GM21737 (cell line): ENCODE results near the gene LOX.

Experiments used
- ATAC-seq: cut with Tn5 transposase; IDR thresholded peaks from one replicate; pipeline ENCODE4 v1.9.1; 2021; ENCODE audit warnings: mild to moderate bottlenecking, moderate library complexity; ENCODE audit not compliant: unreplicated experiment

Gene LOX

GRCh38 chr5:122056913-122057312 is 21.1 kb downstream of the LOX start:
- ATAC-seq = no peak

DNA sequence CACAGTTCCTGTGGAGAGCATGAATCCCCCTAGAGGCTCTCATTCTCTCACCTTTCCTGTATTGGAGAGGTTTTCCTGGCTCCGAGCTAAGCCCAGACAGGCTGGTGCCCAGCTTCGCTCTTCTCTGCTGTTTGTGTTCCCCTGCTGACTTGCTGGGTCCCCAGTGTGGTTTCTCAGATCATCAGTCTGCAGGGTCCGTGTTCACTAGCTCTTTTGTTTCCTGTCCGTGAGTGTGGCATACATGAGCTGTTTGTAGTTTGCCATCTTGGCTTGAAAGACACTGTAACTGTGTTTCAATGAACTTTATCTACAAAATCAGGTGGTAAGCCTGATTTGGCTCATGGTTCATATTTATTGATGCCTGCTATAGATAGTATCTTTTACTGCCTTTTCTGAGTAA is 23.8 kb downstream of the LOX start:
- ATAC-seq = no peak

DNA sequence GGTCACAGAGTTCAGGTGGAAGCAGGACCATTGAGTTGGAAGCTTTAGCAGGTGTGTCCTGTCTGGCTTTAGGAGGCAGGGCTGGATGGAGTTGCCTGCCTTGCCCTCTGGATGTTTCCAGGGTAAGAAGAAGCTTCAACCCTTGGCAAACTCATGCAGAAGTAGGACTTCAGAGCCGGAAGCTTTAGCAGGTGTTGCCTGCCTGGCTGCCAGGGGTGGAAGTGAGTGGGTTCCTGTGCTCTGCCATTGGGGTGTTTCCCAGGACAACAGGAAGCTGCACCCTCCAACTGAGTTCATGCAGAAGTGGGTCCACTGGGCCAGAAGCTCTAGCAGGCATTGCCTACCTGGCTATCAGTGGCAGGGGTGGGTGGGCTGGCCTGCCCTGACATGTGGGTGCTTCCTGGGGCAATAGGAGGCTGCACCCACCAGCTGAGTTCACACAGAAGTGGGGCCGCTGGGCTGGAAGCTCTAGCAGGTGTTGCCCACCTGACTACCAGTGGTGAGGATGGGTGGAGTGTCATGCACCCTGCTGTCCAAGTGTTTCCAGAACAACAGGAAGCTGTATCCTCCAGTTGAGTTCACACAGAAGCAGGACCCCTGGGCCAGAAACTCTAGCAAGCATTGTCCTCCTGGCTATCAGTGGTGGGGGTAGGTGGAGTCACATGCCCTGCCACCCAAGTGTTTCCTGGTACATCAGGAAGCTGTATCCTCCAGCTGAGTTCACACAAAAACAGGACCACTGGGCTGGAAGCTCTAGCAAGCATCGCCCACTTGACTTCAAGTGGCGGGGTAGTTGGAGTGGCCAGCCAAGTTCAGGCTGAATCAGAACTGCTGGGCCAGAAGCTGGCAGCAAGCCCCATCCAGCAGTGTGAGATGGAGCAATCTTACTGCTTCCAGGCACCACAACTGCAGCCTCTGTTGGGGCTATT is 24.6 kb downstream of the LOX start:
- ATAC-seq = no peak

GRCh38 chr5:122051569-122051968 is 26.5 kb downstream of the LOX start:
- no peak for ATAC-seq

DNA sequence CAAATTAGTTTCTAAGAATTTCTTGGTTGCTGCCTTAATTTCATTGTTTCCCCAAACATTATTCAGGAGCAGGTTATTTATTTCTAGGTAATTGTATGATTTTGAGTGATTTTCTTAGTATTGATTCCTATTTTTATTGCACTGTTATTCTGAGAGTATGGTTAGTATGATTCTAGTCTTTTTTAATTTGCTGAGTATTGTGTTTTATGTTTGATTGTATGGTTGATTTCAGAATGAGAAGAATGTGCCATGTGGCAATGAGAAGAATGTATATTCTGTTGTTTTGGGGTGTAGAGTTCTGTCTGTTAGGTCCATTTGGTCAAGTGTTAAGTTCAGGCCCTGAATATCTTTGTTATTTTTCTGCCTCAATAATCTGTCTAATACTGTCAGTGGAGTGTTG is 27.1 kb downstream of the LOX start:
- no peak for ATAC-seq

GRCh38 chr5:122040636-122041302 is 37.3 kb downstream of the LOX start:
- ATAC-seq = no peak

DNA sequence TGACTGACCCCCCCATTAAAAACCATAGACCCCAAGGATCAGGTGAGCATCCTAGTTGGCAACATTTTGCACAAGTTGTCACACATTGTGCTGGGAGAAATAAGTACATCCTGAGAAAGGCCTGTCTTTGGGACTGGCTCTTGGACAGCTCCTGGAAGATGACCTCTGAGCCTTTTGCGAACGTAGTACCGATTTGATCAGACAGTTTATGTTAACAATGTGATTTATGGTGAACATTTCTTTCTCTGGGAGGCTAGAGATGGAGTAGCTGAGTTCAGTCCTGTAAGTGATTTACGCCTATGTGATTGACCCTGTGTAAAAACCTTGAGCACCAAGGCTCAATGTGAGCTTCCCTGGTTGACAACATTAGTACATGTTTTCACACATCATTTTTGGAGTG is 41.7 kb downstream of the LOX start:
- ATAC-seq = no peak

DNA sequence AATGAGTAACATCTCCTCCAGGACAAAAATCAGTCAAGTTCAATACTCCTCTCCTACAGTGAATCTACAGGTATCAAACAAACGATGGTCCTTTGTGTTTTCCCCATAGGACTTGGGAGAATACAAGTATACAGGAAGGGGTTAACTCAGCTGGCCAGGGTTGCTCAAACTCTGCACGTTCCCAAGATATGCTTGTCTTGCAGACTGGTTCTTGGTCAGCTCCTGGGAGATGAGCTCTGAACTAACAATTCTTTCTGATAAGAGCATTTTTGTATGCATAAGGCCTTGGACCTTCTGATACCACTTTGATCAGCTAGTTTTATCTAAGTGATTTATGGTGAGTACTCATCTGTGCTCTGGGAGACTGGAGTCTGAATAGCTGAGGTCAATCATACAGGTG is 42.1 kb downstream of the LOX start:
- ATAC-seq = no peak

- ATAC-seq = no peak
Observed at GRCh38 chr5:122031836-122032235, 46.2 kb downstream of the LOX start.

GRCh38 chr5:122030251-122030650 is 47.8 kb downstream of the LOX start:
- ATAC-seq = no peak

DNA sequence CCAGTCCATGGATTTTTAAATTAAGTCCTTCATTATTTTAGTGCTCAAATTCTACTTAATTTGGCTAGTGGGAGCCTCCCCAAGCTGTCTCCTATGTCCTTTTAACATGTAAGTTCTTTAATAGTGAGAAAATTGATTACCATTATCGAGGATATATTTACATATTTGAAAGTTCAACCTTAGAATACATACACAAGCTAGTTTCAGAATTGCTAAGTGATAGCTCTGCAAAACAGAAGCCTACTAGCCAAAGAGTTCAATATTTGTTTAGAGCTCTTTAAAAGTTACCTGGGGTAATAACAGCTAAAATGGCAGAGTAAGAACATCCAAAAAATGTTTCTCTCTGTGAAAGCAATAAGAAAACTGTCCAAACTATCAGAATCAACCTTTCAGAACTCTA is 48.2 kb downstream of the LOX start:
- no peak for ATAC-seq

GRCh38 chr5:122022966-122023365 is 55.1 kb downstream of the LOX start:
- no peak for ATAC-seq

GRCh38 chr5:122019919-122020590 is 58.0 kb downstream of the LOX start:
- no peak for ATAC-seq

GRCh38 chr5:122015471-122015870 is 62.6 kb downstream of the LOX start:
- no peak for ATAC-seq

DNA sequence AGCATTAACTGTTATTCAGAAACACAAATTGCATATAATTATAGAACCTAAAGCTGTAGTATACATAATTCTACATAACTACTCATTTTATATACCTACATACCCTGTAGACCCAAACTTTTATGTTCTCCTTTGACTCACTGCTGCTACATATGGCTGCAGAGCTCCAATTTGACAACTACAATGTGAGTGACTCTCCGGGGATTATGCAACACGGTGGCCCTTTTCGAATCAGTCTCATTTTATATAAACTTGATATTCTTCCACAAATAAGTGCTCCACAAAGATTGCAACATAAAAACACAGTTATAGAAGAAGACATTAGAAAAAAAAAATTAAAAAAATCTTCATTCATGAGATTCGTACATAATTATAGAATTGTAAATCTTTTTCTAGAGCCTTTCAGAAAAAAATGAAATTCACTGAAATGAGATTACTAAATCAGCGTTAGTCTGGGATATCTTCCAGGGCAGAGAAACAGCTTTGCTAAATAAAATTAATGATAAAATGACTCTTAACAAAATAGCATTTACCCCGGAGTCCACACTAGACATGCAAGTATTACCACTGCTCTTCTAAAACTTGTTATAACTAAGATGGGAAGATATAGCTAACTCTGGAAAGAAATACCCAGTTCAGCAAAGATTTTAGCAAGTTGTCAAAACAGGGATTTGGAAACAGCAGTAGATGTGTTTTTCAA is 63.7 kb downstream of the LOX start:
- ATAC-seq = no peak
